GM15510 (cell line): Measurements from ENCODE around the gene PIGT.

ENCODE experiments used
- POLR2A ChIP-seq: IDR thresholded peaks from 3 replicates; pipeline ENCODE4 v1.6.1; 2011; ENCODE audit warnings: borderline replicate concordance; ENCODE audit not compliant: insufficient read length; ENCODE audit errors: extremely low read depth

The PIGT gene

DNA sequence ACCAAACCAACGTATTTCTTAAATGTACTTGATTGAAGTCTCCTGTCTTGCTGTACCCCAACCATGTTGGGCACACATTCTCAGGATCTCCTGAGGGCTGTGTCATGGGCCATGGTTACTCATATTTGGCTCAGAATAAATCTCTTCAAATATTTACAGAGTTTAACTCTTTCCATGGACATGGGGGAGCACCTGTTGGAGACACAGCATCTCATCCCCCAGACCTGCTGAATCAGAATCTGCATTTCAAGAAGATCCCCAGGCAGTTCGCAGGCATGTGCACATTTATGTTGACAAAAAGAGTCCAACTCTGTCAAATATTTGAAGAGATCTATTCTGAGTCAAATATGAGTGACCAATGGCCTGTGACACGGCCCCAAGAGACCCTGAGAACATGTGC lies 24.5 kb downstream of the PIGT start:
- no peak for TF ChIP-seq POLR2A

DNA sequence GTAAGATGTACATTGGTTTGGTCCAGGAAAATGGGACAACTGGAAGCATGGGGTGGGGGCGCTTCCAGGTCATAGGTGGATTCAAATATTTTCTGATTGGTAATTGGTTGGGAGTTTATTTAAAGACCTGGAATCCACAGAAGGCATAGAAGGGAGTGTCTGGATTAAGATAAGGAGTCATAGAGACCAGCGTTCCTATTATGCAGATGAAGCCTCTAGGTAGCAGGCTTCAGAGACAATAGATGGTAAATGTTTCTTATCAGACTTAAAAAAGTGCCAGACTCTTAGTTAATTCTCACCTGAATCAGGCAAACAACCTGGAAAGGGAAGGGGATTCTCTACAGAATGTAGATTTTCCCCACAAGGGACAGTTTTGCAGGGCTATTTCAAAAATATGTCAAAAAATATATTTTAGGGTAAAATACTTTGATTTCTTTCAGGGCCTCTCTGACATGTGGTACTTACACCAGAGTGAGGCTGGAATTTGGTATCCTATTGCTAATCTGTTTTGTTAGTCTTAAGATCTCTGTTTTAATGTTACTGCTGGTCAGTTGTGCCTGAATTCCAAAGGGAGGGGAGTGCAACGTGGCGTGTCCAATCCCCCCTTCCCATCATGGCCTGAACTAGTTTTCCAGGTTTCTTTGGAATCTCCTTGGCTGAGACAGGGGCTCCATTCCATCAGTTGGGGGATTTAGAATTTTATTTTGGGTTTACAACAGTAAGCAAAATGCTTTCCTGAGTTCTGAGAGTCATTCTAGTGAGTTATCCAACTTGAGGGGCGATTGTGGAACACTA lies 25.1 kb downstream of the PIGT start:
- no peak for TF ChIP-seq POLR2A

DNA sequence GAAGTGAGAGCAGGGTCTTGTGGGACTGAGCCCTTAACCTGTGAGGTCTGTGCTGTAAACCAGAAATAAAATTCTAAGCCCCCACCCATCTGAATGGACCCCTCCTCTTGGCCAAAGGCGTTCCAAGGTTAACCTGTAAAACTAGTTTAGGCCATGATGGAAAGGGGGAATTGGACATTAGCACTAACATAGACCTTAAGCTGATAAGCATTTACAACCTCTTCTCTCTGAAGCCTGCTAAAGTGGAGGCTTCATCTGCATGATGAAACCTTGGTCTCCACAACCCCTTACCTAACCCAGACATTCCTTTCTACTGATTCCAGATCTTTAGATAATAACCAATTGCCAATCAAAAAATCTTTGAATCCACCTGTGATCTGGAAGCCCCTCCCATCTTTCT lies 25.8 kb downstream of the PIGT start:
- TF ChIP-seq POLR2A, result no peak

DNA sequence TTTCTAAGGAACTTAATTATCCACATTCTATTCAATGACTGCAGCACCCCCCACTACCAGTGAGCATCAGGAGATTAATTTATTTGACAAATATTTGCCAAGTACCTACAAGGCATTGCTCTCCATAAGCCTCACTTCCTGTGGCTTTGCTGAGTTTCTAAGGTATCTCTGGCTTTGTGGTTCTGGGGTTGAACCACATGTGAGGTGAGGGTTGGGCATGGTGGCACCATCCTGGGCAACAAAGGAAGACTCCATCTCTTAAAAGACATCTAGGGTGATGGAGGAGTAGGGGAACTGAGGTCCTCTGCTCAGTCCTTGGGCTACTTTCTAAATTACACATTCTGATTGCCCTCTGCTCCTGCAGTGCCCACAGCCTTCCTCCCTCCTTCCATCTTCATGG lies 28.1 kb downstream of the PIGT start:
- no peak for TF ChIP-seq POLR2A

DNA sequence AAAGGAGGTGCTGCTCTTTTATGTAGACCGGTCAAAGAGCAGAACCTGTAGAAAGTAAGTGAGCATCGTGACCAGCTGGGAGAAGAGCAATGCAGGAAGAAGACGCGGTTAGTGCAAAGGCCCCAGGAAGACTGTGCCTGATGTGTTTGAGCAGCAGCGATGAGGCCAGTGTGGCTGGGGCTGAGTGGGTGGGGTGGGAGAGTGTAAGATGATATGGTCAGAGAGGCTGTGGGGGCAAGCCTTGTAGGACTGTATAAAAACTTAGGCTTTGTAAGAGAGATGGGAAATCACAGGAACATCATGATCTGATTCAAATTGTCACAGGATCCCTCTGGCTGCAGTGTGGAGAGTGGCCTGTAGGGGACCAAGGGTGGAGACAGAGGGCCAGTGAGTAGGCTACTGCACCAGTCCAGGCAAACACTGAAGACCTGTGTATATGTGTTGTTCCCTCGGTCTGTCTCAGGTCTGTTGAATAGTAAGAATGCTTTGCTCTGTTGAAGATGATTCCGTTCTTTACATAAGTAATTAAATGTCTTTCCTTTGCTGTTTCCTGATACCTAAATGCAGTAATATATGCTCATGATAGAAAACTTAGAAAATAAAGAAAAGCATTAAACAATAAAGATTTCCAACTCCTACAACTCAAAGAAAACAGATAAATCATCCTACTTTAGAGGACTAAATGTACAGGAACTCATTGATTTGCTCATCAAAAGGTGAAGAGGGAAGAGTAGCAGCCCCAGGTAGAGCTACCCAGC lies 30.0 kb downstream of the PIGT start:
- no peak for TF ChIP-seq POLR2A

DNA sequence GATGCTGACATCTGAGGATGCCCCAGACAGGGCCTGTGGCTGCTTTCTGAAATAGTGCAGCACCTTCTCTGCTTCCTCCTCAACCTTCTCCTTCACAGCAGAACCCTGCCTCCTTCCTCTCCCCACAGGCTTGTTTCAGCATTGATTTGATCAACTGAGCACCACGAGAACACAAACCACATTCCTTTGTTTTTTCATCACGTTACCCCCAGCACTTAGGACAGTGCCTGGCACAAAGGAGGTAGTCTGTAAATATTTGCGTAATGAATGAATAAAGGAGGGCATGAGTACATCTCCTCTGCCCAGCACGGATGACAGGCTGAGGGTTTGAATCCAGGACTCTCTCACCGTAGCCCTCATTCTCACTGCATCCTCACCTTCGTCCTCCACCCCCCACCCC lies 32.3 kb downstream of the PIGT start:
- TF ChIP-seq POLR2A, result no peak

DNA sequence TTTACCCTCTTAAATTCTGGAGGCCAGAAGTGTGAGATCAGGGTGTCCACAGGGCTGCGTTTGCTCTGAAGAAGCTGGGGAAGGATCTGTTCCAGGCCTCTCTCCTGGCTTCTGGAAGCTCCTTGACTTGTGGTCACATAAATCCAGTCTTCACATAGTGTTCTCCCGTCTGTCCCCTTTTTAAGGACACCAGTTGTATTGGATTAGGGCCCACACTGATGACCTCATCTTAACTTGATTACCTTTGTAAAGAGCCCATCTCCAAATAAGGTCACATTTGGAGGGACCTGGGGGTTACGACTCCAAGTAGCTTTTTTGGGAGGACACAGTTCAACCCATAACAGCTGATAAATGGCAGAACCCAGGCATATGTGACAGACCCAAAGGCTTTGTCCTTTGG lies 33.6 kb downstream of the PIGT start:
- no peak for TF ChIP-seq POLR2A

DNA sequence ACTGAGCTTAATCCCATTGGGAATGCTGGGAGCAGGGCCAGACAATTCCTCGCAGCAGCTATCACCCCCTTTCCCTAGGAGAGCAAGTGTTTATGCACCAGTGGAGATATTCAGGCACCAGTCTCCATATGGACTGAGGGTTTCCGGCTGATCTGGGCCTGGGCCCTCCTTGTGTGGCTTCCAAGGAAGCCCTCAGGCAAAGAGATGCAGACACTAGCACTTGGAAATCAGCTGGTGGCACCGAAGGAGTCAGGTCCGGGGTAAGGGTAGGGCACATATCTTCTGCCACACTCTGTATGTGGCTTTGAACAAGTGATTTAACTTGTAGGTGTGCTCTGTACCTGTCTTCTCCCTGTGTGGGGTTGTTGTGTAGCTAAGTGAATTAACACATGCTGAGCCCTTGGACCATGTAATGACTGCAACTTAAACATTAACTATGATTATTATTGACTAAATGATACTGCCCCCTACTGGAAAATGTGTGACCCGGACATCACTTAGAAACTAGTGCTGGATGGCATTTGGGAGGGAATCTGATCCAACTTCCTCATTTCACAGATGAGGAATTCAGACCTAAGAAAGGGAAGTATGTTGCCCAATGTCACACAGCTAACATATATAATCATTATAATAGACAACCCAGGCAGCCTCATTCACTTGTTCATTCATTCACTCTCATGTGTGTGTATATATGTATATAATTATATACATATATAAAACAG lies 34.3 kb downstream of the PIGT start:
- no peak for TF ChIP-seq POLR2A

DNA sequence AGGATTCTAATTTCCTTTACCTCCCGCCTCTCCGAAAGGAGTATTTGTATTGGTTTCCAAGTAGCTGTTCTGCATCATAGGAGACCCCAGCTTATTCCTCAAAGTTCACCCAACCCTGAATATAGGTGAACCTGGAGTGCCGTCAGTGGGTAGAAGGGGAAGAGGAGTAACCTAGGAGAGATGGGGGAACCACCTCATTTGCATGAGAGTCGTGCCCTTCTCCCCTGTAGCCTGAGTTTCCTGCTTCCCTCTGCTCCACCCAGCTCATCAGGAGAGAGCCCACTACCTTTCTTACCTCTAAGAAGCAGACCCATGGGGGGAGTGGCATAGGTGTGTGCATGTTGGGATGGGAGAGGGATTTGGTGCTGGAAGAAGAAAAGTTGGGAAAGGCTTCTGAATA lies 36.3 kb downstream of the PIGT start:
- TF ChIP-seq POLR2A, result no peak

DNA sequence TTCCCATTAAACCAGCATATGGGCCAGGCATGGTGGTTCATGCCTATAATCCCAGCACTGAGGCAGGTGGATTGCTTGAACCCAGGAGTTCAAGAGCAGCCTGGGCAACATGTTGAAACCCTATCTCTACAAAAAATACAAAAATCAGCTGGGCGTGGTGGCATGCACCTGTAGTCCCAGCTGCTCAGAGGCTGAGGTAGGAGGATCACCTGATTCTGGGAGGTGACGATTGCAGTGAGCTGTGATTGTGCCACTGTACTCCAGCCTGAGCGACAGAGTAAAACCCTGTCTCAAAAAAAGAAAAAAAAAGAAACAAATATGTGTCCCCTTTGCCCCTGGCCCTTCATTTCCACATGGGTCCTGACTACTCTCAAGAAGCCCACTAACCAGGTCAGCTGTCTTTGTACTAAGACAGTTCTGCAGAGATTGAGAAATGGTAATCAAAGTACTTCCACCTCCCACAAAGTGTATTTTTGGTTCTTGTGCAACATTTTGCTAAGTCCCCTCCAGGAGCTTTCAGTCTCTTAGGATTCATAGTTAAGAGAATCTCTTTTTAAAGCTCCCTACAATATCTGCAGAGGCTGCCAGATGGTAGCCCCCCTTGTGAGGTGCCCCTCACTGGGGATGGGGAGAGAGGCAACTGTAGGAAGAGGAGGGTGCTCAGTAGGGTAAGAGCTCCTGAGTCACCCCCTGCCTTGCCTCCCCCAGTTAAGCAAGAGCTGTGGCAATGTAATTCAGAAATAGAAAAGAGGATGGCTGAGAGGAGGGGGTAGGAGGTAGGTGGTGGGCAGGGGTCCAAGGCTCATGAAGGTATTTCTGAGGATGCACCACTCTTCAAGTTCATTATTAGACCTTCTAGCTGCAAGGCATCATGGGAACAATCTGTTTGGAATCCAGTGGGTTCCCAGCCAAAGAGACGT lies 37.1 kb downstream of the PIGT start:
- no peak for TF ChIP-seq POLR2A

DNA sequence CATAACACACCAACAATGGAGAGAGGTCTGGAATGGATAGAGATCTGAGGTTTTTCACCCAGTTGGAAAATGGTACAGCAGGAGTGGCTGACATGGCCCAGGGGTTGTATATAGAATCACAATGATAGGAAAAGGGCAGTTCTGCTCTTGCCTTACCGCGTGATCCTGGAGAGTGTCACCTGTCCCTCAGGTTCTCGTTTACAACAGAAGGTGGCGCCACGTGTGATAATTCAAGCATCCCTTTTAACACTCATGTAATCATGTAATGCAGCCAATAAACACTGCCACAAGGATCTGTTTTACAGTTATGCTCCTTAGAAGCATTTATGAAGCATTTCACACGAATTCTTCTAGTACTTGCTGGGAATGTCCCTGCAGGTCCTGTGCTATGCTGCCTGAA lies 40.7 kb downstream of the PIGT start:
- TF ChIP-seq POLR2A, result no peak

DNA sequence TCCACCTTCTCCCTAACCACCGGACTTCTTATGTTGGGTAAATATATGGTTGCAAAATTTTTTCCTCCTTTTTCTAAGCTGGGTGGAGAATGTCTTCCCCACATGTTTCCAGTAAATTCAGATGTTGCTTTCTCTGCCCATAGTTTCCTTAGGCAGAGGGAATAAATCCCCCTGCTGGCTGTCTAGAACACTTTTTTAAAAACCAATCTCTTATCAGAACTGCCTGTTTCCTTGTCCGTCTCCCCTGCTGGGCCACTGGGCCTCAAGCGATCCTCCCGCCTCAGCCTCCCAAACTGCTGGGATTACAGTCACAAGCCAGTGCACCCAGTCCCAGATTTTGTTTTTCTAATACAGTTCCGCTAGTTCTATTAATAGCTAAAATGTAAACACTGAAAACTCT lies 43.7 kb downstream of the PIGT start:
- no peak for TF ChIP-seq POLR2A

DNA sequence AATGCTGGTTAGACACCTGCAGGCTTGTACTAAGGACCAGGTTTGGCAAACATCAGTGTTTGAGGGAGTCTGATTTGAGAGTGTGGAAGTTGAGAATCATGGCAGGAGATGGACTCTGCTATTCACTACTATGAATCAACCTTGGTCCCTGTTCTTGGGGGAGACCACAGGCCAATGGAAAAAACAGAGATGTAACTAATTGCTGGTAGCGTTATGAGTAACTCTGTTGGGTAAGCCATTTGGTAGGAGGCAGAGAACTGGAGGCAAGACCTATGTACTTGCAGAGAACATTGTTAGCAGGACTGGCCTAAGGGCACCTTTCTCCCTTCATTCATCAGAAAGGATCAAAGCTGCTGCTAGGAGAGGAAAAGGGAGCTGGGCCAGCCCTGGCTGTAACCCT lies 45.3 kb downstream of the PIGT start:
- TF ChIP-seq POLR2A, result no peak

DNA sequence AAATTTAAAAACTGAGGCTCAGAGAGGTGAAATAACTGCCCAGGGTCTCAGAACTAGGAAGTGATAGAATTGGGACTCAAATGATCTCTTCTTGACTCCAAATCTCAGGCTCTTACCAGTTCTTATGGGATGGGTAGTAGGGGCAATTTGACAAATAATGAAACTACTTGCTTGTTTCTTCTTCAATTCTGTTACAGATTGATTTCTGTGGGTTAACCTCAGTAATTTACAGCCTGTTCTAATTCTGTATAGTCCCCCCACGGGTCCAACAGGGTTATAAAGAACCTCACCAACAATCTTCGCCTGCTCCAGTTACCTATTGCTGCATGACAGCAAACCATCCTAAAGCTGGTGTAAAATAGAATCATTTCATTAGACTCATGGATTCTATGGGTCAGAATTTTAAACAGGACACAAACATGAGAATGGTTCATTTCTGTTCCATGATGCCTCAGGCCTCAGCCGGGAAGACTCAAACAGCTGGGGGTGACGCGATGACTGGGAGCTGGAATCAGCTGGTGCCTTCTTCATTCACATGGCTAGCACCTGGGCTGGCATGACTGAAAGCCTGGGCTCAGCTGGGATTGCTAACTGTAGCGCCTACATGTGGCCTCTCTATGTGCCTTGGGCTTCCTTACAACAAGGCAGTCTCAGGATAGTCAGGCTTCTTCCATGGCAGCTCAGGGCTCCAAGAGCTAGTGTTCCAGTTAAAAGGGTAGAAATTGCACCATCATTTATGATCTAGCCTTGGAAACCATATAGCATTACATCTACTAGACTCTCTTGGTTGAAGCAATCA lies 47.0 kb downstream of the PIGT start:
- no peak for TF ChIP-seq POLR2A
